Vagina (tissue), 2 donors: ENCODE measurements around the gene CDK14.

Experiments
- POLR2A ChIP-seq, 2 donors: fragments of 450-650 bp; IDR thresholded peaks; one replicate each; pipeline ENCODE4 v1.6.1; 2017; ENCODE audit warnings: antibody characterized with exemption in 2 of 2, mild to moderate bottlenecking in 2 of 2, moderate library complexity in 2 of 2
- POLR2AphosphoS5 ChIP-seq, 2 donors: sonication (generic); formaldehyde crosslinking; IDR thresholded peaks; one replicate each; pipeline ENCODE4 v1.9.0; 2017; ENCODE audit warnings: antibody characterized with exemption in 2 of 2, mild to moderate bottlenecking in 2 of 2, low read depth in 1 of 2; ENCODE audit not compliant: insufficient read depth in 1 of 2
- TF ChIP-seq, protein P1 (sequence below), 3 experiments: fragments of 450-650 bp in 2 of 3; fragments of 200-600 bp in 1 of 3; sonication (generic) in 1 of 3; IDR thresholded peaks; one replicate each; pipeline ENCODE4 v1.5.1; 2017 to 2019; ENCODE audit warnings: antibody characterized with exemption in 3 of 3, mild to moderate bottlenecking in 2 of 3, moderate library complexity in 2 of 3

- TF ChIP-seq, protein P1, sequence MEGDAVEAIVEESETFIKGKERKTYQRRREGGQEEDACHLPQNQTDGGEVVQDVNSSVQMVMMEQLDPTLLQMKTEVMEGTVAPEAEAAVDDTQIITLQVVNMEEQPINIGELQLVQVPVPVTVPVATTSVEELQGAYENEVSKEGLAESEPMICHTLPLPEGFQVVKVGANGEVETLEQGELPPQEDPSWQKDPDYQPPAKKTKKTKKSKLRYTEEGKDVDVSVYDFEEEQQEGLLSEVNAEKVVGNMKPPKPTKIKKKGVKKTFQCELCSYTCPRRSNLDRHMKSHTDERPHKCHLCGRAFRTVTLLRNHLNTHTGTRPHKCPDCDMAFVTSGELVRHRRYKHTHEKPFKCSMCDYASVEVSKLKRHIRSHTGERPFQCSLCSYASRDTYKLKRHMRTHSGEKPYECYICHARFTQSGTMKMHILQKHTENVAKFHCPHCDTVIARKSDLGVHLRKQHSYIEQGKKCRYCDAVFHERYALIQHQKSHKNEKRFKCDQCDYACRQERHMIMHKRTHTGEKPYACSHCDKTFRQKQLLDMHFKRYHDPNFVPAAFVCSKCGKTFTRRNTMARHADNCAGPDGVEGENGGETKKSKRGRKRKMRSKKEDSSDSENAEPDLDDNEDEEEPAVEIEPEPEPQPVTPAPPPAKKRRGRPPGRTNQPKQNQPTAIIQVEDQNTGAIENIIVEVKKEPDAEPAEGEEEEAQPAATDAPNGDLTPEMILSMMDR (IDR thresholded peaks at IDR 0.05): no peak
- TF ChIP-seq POLR2A (IDR thresholded peaks at IDR 0.05) (no peak), POLR2AphosphoS5 (IDR thresholded peaks at IDR 0.05; ENCODE audit: insufficient read depth in 1 of 2, low read depth in 1 of 2) (no peak)
Measured at GRCh38 chr7:90621125-90621746, 25.1 kb downstream of the CDK14 start.
